ENCODE measurements around the gene DEDD. TPM values are rescaled to one million over a fixed set of nuclear protein-coding genes. Genes with fewer than 3 reads are reported as not detected.
A peak's percentile ranks its signal among the peaks of the same experiment; 100 is the strongest.

The DEDD gene
- total RNA-seq, 1 donor from 2014 or later: 29.3 TPM

DNA sequence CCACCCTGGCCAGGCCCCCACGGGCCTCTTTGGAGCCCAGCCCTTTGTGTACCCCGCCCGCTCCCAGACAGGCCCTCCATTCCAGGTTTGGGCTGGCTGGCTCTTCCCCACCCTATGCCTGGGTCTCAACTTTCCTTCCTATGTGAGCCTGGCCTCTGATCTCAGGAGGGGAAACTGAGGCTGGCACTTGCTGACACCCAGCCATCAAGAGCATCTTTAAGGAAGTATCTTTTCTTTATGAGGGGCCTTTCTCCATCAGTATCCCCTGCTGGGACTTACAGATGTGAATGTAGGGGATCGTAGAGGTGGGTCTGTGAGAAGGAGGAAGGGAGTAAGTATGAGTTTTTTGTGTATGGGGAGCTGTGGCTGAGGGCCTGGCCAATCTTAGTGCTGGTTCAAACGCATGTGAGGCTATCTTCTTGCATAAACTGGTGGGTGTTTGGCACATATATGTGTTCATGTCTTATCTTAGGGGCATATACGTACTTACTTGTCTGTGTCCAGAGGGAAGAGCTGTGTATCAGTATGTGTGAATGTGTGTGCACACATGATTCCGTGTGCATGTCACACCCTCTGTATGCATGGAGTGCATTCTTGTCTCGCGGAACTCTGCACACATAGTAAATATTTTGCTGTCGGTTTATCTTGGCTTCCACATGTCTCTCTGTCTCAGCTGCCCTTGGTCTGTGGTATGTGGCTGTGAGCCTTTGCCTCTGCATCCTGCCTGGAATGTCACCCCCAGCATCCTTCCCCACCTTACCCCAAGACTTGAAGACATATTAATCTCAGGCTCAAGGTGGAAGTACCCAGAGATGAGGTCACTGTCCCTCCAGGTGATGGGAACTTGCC is 48.5 kb downstream of the DEDD start:
- ATAC-seq (no peak), DNase-seq (no peak)
- intact Hi-C loops (cut with micrococcal nuclease): no loop called here

DNA sequence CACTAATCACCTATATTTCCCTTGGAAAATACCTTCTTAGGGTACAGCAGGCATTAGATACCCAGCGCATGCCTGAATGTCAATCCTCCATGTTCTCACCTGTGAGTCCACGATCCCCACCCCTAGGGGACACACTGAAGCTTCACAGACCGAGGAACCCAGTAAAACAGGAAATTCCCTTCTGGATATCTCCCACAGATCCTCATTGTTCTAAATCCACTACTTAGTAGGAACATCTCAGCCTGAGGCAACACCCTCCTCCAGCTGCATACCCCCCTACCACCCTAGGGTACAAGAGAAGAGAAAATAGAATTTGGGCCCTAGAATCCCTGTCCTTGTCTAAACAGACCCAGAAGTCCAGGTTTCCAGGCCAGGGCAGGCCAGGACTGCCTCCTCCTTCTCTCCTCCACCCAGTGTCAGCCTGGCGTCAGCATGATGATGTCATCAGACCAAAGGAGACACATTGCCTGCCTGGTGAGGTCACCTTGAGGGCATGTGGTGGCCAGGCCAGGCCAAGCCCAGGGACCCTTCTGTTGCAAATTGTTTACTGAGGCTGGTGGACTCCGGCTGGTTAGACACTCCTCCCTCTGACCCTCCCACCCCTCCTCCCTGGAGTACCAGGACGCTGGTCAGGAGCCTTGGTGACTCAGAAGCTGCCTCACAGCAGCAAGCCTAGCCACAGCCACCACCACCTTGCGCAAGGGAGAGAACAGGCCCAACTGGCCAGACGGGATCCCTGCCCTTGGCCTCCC is 49.3 kb downstream of the DEDD start:
- intact Hi-C loops (cut with micrococcal nuclease): no loop called here
- DNase-seq: peak; percentile 71
- ATAC-seq: peak; percentile 94

DNA sequence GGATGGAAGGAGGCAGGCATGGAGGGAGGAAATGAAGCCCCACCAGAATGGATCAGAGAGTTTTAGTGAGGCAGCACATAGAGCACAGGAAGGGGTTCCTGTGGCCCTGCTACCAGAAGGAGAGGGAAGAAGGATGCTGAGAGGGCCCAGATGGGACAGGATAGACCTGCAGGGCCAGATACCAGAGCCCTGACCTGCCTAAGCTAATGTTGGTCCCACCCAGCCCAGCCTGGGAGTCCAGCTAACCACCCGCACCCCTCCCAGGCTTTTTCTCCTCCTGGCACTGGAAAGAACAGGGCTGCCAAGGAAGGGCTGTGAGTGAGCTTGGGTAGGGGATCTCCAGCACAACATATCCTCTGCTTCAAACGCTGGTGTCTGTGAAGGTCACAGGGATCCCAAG is 50.0 kb downstream of the DEDD start:
- ATAC-seq: no peak
- no peak for DNase-seq
- intact Hi-C loops (cut with micrococcal nuclease): no loop called here

DNA sequence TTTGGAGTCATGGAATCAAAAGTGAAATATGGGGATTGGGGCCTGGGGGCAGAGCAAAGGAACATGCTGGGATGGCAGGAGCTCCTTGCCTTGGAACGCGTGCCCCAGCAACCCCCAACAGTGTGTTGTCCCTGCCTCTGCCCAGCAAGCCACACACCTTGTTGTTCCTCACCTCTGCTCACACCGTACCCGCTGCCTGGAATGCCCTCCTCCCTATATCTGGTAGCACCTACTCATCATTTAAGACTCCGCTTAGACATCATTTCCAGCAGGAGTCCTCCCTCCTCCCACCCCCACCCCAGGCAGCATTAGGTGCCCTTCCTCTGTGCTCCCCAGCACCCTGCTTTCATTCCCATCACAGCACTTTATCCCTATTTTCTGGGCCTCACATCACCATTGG is 50.9 kb downstream of the DEDD start:
- intact Hi-C loops (cut with micrococcal nuclease): no loop called here
- no peak for DNase-seq
- ATAC-seq: no peak

DNA sequence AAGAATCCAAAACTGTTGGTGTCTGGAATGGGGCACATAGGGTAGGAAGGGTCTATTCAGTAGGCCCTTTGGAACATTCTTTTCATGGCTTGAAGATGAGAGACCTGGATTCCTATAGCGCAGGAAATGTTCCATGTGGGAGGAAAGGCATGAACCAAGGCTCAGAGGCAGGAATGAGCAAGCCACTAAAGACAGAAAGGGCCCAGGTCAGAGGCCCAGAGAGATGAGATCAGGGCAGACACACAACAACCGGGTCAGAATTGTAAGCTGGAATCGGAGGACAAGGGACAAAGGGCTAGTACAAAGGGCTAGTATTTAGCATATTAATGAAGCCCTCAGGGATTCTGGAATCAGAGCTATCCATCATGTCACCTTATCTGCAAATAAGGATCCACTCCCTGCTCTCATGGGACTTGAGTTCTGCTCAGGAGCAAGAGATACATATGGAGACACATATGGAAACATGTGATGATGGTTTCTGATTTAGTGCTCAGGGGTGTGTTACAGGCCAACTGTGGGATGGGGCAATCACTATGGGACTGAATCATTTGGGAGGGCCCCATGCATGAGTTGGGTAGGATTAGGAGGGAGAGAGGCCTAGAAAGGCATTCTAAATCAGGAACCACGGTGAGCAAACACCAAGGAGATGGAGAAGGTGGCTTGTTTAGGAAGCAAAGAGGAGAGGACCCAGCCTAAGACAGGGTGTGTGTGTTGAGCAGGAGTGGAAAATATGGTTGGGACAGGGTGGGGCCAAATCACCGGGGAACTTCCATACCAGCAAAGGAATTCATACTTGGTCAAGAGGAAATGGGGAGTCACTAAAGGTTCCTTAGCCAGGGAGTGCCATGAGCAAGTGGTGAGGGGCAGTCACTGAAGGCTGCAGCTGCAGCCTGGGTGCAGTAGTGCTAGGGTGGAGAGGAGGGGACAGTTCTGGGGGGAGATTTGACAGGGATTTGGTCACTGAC is 51.7 kb downstream of the DEDD start:
- DNase-seq (no peak), ATAC-seq (no peak)
- intact Hi-C loops (cut with micrococcal nuclease): no loop called here

DNA sequence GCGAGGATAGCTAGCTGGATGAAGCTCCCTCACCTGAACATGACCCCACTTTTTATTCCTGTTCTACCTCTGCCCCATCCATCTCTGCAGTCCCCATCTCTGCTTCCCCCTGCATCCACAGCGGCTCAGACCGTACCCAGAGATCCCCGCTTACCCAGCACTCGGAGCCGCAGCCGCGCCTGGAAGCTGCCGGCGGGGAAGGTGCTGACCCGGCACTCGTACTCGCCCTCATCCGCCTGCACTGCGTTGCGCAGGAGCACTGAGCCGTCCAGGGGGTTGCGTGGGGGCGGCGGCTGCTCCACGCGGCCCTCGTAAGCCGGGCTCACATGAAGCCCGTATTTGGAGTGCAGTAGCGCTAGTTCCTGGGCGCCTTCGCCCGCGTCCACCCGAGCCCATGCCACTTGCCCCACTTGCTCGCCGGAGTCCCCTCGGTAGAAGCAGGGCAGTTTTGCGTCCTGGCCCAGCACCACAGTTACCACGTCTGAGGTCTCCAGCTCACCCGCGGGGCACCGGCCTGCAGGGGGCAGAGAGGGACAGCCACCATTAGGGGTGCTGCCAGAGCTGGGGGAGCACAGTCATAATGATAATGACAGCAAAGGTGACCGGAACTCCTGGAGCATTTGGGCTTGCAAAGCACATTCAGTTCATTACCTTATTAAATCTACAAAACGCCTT is 52.9 kb downstream of the DEDD start:
- intact Hi-C loops (cut with micrococcal nuclease): no loop called here
- ATAC-seq: no peak
- no peak for DNase-seq

DNA sequence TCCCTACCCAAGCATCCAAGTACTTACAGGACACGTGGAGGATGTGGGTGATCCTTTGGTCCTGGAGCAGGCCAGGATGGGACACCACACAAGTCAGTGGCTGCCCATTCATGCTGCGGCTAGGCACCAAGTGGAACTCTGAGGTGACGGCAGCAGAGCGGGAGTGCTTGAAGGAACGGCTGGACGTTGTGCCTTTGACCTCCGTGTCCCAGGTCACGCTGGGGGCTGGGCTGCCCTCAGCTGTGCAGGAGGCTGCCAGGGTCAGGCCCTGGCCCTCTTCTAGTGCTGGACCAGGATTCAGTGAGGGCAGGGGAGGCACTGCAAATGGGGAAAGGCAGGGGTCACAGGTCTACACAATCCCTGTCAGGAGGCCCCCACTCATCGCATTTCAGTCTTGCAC is 55.0 kb downstream of the DEDD start:
- DNase-seq (no peak), ATAC-seq (no peak)
- intact Hi-C loops (cut with micrococcal nuclease): no loop called here

DNA sequence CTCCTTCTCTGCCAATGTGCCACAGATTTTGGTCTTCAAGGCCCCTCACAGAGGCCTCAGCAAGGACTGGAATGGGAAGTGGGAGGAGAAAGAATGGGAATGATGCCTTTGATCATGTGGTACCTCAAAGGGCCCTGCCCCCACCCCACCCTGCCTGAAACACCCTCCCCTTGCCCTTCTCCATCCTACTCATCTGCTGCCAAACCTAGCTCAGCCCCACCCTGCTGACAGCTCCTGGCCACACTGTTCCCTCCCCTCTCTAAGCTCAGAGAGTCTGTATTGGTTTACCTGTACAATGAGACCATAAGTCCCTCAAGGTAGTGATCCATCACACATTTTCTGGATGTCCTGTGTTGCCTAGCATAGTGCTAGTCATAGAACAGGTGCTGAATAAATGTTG is 56.1 kb downstream of the DEDD start:
- no peak for ATAC-seq
- intact Hi-C loops (cut with micrococcal nuclease): no loop called here
- DNase-seq: no peak

DNA sequence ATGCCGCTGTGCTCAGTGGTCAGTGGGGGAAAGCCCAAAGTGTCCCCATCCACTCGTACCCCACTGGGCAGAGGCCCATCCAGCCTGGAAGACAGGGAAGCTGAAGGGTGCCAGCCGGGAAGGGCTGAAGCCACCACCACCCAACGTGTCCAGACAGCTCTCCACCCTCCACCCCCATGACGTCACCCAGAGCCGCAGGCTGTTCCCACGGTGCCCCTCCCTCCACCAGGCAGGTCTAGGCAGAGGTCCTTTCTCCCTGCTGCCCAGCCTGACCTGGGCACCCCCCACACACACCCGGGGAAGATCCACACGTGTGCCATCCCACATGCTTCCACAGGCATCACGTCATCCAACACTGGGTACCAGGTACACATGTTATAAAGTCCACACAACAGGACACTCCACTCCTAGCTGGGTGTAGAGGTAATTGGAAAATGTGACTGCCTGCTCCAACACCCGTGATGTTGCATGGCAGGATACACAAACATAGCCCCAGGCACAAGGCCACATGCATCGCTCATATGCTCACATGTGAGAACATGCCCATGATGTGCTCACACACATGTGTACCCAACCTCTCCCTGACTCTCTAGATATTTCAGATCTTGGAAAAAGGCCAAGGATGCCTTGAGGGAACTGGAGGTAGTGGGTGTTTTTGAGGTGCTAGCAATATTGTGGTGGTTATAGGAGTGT is 57.6 kb downstream of the DEDD start:
- DNase-seq: no peak
- intact Hi-C loops (cut with micrococcal nuclease): no loop called here
- no peak for ATAC-seq

DNA sequence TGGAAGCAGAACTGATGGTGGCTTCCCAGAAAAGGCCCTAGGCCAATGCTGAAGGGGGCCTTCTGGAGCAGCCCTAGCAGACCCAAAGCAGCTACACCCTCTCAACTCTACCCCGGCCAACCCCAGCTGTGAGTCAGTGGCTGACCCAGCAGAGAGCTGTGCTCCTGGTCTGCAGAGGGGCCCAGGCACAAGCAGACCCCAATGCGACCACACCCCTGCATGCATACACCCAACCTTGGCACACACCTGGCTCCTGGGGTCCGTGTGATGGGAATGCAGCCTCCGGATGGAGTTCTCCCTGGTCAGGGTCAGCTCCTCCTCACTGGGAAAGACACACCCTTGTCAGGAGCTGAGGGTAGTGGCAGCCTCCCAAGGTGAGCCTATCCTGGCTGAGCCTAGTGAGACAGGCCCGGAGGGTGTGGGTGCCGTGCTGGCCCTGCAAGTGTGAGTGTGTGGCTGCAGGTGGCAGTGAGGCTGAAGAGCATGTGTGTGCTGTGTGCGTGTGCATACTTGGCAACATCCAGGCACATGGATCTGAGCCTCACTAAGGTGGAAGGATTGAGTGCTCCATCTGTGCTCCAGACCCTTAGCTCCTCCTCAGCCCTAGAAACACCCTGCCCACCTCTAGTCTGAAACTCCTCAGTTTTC is 58.9 kb downstream of the DEDD start:
- no peak for DNase-seq
- intact Hi-C loops (cut with micrococcal nuclease): no loop called here
- no peak for ATAC-seq

DNA sequence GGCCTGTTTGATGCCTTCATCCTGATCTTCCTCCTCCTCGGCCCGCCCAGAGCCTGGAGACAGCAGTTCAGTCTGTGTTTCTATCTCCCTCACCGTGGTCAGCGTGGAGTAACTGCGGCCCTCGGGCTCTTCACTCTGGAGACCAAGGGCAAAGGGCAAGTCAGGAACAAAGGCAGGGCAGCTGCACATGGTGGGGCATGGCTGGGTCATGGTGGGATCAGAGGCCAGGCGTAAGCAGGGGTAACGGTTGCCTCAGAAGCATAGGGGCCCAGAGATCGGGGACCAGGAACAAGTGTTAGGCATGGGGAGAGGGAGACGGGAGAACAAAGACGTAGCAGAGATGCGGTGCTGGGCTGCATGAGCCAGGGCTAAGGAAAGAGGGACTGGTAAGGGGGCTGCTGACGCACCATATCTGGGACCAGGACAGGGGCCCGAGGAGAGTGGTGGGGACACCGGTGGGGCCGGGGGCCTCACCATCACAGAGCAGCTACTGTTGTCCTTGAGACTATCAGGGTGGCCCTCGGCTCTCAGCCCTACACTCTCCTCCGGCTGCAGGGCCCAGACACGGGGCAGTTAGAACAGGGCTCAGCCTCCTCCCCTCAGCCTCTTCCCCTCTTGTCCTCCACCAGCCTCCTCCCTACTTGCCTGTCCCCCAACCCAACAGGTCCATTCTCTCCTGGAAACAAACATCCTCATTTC is 59.6 kb downstream of the DEDD start:
- intact Hi-C loops (cut with micrococcal nuclease): no loop called here
- ATAC-seq: no peak

DNA sequence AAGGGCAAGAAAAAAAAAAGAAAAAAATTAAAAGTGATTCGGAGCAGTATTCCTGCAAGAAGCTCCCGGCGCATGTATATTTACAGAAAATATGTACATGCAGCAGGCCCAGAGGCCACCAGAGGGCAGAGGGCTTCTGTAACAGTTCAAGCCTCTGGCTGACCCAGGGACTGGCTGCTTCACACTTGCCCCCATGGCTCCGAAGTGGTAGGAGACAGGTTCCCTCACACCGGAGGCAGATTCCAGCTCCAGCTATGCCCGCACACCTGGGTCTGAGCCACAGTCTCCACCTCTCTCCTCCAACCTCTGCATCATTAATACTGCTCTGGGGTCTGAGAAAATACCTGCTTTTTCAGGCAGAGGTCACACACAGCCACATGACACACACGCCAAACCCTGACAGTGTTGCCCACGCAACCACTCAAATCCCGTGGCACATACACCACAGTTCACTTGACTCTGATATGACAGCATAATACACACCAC is 60.5 kb downstream of the DEDD start:
- peak; percentile 74 for DNase-seq
- intact Hi-C loops (cut with micrococcal nuclease): no loop called here
- ATAC-seq: peak; percentile 44

More for the DNA sequence above, 59.6 kb downstream of the DEDD start:
- DNase-seq: no peak

Other genes with a start within 250 kb of the DEDD start
- 65.8 TPM for gene ITLN1, start 247.5 kb downstream of the DEDD start, total RNA-seq
- not detected for gene ITLN2, start 177.9 kb downstream of the DEDD start, total RNA-seq
- gene F11R, start 111.5 kb downstream of the DEDD start, total RNA-seq: 8.3 TPM
- gene TSTD1, start 93.7 kb downstream of the DEDD start, total RNA-seq: 15.4 TPM
- gene USF1, start 86.7 kb downstream of the DEDD start, total RNA-seq: 30.3 TPM
- 3.7 TPM for gene ARHGAP30, start 62.8 kb downstream of the DEDD start, total RNA-seq
- gene NECTIN4, start 43.1 kb downstream of the DEDD start, total RNA-seq: not detected
- gene KLHDC9, start 34.3 kb downstream of the DEDD start, total RNA-seq: 5.2 TPM
- 64.8 TPM for gene PFDN2, start 14.6 kb downstream of the DEDD start, total RNA-seq
- gene NIT1, start 14.6 kb downstream of the DEDD start, total RNA-seq: 33.0 TPM
- gene UFC1, start 21.3 kb upstream of the DEDD start, total RNA-seq: 78.0 TPM
- gene USP21, start 26.8 kb upstream of the DEDD start, total RNA-seq: 22.9 TPM
- 10.7 TPM for gene PPOX, start 33.8 kb upstream of the DEDD start, total RNA-seq
- 23.6 TPM for gene B4GALT3, start 44.8 kb upstream of the DEDD start, total RNA-seq
- 7.2 TPM for gene ADAMTS4, start 66.4 kb upstream of the DEDD start, total RNA-seq
- gene NDUFS2, start 69.7 kb upstream of the DEDD start, total RNA-seq: 335 TPM
- 24.8 TPM for gene FCER1G, start 82.6 kb upstream of the DEDD start, total RNA-seq
- gene APOA2, start 91.0 kb upstream of the DEDD start, total RNA-seq: not detected
- 41.8 TPM for gene TOMM40L, start 93.4 kb upstream of the DEDD start, total RNA-seq
- gene NR1I3, start 105.5 kb upstream of the DEDD start, total RNA-seq: not detected
- 0.17 TPM for gene PCP4L1, start 126.1 kb upstream of the DEDD start, total RNA-seq
- gene MPZ, start 177.3 kb upstream of the DEDD start, total RNA-seq: 3.8 TPM
- gene SDHC, start 181.7 kb upstream of the DEDD start, total RNA-seq: 415 TPM
- not detected for gene CFAP126, start 235.2 kb upstream of the DEDD start, total RNA-seq